GM18520 (cell line): ENCODE results near the gene TEAD4.
"Not testable (repeated sequence)": the region's sequence is repeated elsewhere in the genome, so short reads cannot be mapped to it uniquely, and the experiment has no call there.

ENCODE experiments used
- ATAC-seq: cut with Tn5 transposase; IDR thresholded peaks from one replicate; pipeline ENCODE4 v1.9.1; 2021; ENCODE audit not compliant: unreplicated experiment

The TEAD4 gene

GRCh38 chr12:3045494-3045893 lies 86.3 kb downstream of the TEAD4 start:
- no peak for ATAC-seq

DNA sequence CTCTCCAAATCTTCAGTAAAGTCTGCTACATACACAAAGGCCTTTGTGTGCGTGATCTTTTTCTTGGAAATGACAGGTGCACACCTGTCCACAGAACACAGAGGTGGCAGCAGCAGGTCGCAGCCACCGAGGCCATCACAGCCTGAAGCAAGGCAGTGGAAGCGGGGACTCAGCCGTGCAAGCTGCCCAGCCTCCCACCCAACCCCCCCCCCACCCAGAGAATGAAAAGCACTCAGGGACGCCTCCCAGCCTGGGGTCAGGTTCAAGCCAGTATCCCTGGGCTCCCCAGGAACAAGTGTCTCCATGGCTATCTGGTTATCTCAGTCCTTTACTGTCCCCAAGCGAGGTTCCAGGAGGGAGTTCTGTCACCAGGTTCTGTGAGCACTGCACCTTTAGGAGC lies 86.8 kb downstream of the TEAD4 start:
- ATAC-seq, result no peak

DNA sequence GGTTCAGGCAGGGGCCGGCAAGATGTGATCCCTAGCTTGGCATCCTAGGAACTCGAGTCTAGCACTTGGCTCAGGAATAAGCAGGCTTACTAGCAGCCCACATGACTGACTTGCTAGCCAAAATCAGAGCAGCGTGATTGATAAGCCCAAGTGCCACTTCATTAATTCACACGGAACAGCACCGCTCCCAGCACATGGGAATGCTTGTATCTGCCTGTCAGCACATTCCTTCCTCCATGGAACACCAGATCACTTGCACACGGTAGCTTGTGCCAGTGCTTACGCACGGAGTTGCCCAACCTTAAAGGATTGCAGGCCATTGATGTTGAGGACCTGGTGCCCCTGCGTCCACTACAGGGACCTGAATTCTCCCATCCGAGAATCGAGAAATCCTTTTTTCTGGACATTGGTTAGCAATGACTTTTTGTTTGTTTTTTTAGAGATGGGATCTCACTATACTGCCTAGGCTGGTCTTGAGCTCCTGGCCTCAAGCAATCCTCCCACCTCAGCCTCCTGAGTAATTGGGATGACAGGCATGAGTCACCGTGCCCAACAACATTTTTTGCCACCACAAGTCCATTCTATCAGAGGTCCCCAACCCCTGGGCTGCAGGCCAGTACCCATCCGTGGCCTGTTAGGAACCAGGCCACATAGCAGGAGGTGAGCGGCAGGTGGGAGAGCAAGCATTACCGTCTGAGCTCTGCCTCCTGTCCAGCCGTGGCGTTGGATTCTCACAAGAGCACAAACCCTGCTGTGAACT lies 87.4 kb downstream of the TEAD4 start:
- ATAC-seq, result no peak

DNA sequence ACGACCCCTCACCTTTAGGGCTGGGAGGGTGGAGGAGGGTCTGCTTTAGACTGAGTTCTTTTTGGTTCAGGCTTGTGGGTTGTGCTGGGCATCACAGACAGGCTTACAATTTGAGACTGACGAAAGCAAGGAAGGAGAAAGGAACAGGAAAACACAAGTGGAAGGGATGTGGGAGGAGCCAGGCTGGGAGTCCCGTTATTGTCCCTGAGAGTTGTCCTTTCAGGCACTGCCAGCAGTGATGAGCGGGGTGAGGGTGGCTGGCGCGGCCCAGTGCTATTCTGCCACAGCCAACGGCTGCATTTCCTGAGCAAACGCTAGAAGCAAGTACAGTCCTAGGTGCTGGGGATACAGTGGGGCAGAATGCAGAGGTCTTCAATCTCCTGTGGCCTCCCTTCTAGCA lies 88.8 kb downstream of the TEAD4 start:
- ATAC-seq, result no peak

GRCh38 chr12:3048540-3048939 lies 89.3 kb downstream of the TEAD4 start:
- no peak for ATAC-seq

GRCh38 chr12:3049176-3049575 lies 90.0 kb downstream of the TEAD4 start:
- ATAC-seq, result no peak

DNA sequence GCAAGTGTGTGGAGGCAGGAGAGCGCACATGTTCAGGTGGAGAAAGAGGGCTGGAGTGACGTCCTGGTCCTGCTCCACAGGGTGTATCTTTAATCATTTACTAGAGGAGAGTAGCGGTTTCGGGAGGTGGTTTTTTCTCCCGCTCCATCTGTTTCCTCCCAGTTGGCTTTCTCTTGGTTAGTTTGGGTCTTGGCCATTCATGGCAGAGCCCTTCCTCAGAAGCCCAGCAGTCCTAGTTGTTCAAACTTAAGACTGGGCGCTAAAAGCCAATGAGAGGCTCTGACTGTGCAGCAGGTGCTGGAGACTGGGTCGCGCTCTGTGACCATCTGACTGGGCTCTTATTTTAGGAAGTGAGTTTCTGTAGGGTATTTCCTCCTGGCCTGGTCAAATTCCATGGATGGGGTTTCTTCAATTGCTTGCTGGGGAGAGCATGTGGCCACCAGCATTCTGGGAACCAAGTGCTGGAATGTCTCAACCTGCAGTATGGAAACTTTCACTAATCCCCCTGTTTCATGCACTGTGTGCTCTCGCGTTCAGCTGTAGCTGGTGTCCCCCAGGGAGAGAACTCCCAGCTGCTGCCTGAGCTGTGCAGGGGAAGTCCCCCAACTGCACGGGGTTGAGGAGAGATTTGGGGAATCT lies 90.5 kb downstream of the TEAD4 start:
- ATAC-seq, result no peak

DNA sequence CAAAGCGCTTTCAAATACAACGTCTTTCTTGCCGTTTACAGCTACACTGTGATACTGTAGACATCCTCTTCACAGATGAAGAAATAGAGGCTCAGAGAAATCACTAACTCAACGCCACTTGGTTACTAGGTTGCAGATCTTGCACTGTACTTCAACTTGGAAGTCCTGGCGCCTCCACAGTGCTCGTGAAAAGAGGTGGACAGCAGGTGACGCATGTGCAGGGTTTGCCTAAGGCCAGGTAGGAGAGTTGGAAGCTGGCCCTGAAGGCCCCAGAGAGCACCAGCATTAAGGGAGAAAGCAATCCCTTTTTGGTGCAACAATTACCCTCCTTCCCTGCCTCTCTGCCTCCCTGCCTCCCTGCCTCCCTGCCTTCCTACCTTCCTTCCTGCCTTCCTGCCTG lies 95.2 kb downstream of the TEAD4 start:
- no peak for ATAC-seq

DNA sequence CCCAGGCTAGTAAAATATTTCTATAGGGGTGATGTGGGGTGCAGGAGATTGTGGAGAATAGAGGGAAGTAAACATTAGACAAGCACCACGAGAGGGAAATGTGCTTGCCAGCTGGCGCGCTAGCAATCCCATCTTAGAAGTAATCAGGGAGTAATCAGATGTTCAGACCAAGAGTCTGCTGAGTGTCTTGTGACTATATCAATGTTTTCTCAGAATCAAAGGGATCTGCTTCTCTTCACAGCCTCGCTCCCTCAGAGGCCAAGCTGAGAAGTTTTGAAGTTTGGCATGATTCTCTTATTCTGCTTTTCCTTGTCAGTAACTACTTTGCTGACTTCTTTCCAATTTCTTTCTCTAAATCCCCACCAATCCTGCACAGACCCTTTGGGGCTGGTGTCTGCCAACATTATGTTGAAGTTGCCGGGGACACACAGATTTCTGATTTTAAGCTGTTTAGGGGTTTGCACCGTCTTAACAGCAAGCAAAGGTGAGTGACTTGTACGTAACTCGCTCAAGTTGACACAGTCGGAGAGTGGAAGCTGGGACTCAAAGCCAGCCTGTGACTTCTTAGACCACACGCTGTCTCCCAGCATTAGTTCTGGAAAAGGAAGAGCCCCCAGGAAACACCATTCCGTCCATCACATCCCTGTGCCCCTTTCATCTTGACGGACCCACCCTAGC lies 96.0 kb downstream of the TEAD4 start:
- no peak for ATAC-seq

- ATAC-seq, result no peak
Observed at GRCh38 chr12:3055704-3056467, 96.7 kb downstream of the TEAD4 start.

DNA sequence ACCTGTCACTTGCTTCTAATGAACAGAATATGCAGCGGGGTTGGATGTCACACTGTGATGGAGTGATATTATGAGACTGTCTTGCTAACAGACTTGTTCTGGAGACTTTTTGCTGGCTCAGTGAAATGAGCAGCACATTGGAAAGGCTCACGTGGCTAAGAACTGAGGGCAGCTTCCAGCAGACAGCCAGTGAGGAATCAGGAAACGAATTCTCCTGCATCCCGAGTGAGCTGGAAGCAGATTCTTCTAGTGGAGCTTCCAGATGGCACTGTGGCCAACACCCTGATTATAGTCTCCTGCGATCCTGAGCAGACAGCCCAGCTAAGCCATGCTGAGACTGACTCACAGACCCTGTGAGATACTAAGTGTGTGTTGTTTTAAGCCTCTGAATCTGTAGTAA lies 101.9 kb downstream of the TEAD4 start:
- ATAC-seq, result no peak

DNA sequence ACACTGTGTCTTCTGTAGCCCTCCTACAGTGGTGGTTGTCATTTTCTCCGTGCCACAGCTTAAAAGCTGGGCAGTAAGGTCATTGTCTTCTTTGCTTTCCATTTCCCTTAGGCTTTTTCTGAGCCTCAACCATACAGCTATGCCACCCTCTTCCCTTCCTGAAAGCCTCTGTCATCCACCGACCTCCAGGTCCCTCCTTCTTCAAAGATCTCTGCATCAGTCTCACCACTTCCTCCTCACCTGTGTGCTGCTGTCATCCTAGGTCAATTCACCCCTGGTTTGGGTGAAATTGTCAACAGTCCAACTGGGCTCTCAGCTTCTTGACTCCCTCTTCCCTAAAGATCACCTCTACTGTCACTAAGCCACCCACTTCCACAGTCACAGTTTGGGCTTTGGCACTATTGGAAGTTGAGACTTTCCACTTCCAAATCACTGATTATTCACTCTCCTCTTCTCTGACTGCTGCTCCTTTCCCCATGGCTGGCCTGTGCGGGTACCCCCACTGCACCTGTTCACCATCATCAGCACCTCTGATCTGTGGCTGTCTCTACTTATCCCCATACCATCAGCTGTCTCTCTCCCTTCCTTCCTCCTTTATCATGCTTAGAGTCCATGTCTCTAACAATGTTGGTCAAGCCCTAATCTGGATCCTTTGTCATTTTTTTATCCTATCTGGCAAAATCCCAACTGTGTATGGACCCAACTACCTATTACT lies 102.5 kb downstream of the TEAD4 start:
- no peak for ATAC-seq

GRCh38 chr12:3065300-3065699 lies 106.1 kb downstream of the TEAD4 start:
- no peak for ATAC-seq

DNA sequence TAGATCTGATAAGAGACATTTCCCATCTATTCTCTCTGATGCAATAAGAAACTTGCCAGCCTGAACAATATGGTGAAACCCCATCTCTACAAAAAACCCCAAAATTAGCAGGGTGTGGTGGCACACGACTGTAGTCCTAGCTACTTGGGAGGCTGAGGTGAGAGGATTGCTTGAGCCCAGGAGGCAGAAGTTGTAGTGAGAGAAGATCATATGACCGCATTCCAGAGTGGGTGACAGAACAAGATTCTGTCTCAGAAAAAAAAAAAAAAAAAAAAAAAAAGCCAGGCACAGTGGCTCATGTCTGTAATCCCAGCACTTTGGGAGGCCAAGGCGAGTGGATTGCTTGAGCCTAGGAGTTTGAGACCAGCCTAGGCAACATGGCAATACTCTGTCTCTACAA lies 106.6 kb downstream of the TEAD4 start:
- not testable (repeated sequence) for ATAC-seq

DNA sequence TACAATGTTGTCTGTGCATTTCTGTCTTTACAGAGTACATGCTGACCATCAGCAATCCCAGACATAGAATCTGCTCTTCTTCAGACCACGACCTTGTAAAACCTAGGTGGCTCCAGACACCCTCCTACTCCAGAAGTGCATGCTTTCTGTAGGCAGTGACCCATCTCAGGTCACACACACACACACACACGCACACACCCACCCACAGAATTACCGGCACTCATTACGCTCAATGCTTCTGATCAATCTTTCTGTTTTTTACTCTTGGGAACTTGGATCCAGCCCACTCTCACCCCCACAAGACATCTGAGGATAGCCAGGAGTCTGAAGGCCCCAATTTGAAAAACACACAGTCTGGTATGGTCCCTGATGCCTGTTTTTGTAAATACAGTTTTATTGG lies 110.5 kb downstream of the TEAD4 start:
- ATAC-seq, result no peak

GRCh38 chr12:3071107-3071506 lies 111.9 kb downstream of the TEAD4 start:
- no peak for ATAC-seq

GRCh38 chr12:3071710-3072109 lies 112.5 kb downstream of the TEAD4 start:
- no peak for ATAC-seq

- peak; percentile 38 for ATAC-seq
Observed at GRCh38 chr12:3073438-3074250, 114.4 kb downstream of the TEAD4 start.

DNA sequence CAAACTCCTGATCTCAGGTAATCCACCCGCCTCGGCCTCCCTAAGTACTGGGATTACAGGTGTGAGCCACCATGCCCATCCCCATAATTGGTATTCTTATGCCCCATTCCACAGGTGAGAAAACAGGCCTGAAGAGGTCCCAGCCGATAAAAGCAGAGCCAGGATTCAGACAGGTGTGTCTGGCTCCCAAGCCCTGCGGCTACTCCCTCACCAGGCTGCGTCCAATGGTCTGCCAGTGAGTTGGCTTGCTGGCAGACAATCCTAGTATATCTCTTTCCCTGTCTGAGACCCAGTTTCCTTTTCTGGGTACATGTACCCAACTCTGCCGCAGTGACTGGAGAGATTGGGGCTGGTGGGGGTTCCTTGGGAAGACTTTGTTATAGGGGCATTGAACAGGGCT lies 116.1 kb downstream of the TEAD4 start:
- no peak for ATAC-seq
